Parathyroid adenoma (tissue), 2 donors: ENCODE measurements around the gene S100A9.

Experiments used
- H2AFZ ChIP-seq: fragments of 300-600 bp; sonication (generic); one replicate; pipeline ENCODE4 v1.7.0; 2017; ENCODE audit warnings: antibody characterized with exemption, mild to moderate bottlenecking
- H3K27ac ChIP-seq: fragments of 300-600 bp; sonication (generic); one replicate; pipeline ENCODE4 v1.7.0; 2017
- H3K27me3 ChIP-seq: fragments of 300-600 bp; sonication (generic); one replicate; pipeline ENCODE4 v1.7.0; 2017; ENCODE audit warnings: low read length; ENCODE audit not compliant: control insufficient read depth, insufficient read depth
- H3K36me3 ChIP-seq: fragments of 300-600 bp; sonication (generic); one replicate; pipeline ENCODE4 v1.7.0; 2017; ENCODE audit warnings: low read length; ENCODE audit not compliant: control insufficient read depth, insufficient read depth
- H3K4me1 ChIP-seq: fragments of 300-600 bp; sonication (generic); one replicate; pipeline ENCODE4 v1.7.0; 2017; ENCODE audit warnings: control low read depth
- H3K4me2 ChIP-seq: fragments of 300-600 bp; sonication (generic); one replicate; pipeline ENCODE4 v1.7.0; 2017; ENCODE audit warnings: low read length
- H3K4me3 ChIP-seq: fragments of 300-600 bp; sonication (generic); one replicate; pipeline ENCODE4 v1.7.0; 2017; ENCODE audit warnings: low read depth, low read length
- H3K79me2 ChIP-seq: fragments of 300-600 bp; sonication (generic); one replicate; pipeline ENCODE4 v1.7.0; 2017; ENCODE audit warnings: control low read depth
- H3K9ac ChIP-seq: fragments of 300-600 bp; sonication (generic); one replicate; pipeline ENCODE4 v1.7.0; 2017; ENCODE audit warnings: mild to moderate bottlenecking
- H3K9me3 ChIP-seq: fragments of 300-600 bp; sonication (generic); one replicate; pipeline ENCODE4 v1.7.0; 2017; ENCODE audit warnings: low read length; ENCODE audit not compliant: control insufficient read depth
- TF ChIP-seq, protein P1 (sequence below): fragments of 300-600 bp; sonication (generic); IDR thresholded peaks from one replicate; pipeline ENCODE4 v1.7.0; 2017; ENCODE audit warnings: antibody characterized with exemption, mild to moderate bottlenecking
- donor health status: primary hyperparathyroidism.

S100A9 gene

DNA sequence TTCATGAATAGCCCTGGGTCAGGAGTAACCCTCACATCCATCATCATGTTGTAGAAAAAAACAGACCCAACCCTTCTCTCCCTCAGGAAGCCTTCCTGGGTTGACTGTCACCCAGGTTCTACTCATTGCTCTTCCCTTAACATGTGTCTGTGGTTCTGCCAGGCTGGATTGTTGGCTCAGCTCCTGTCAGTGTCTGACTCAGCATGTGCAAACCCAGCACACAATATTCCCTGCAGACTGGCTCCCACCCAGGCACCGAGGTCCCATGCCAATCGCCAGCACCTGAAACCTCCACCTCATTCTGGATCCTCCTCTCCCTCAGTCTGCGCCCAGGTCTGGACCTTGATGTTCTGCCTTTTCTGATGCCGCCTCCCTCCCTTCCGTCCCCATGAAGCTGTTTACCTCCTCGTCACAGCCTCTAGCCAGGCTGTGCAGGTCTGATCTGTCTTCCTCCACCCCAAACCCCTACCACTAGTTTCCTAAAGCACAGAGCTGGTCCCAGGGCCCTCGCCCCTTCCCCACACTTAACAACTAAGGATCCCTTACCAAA lies 37.6 kb downstream of the S100A9 start:
- Histone ChIP-seq H3K79me2 (no peaks in the 10 kb centered on the region), H3K27me3 (no peaks in the 10 kb centered on the region), H3K36me3 (no peaks in the 10 kb centered on the region), H3K4me1 (no peaks in the 10 kb centered on the region), H3K4me2 (no peak overlapping the region), H2AFZ (no peak overlapping the region), H3K9me3 (no peaks in the 10 kb centered on the region), H3K27ac (no peak overlapping the region), H3K9ac (no peak overlapping the region), H3K4me3 (no peak overlapping the region)
- TF ChIP-seq, protein P1, sequence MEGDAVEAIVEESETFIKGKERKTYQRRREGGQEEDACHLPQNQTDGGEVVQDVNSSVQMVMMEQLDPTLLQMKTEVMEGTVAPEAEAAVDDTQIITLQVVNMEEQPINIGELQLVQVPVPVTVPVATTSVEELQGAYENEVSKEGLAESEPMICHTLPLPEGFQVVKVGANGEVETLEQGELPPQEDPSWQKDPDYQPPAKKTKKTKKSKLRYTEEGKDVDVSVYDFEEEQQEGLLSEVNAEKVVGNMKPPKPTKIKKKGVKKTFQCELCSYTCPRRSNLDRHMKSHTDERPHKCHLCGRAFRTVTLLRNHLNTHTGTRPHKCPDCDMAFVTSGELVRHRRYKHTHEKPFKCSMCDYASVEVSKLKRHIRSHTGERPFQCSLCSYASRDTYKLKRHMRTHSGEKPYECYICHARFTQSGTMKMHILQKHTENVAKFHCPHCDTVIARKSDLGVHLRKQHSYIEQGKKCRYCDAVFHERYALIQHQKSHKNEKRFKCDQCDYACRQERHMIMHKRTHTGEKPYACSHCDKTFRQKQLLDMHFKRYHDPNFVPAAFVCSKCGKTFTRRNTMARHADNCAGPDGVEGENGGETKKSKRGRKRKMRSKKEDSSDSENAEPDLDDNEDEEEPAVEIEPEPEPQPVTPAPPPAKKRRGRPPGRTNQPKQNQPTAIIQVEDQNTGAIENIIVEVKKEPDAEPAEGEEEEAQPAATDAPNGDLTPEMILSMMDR: no peak

DNA sequence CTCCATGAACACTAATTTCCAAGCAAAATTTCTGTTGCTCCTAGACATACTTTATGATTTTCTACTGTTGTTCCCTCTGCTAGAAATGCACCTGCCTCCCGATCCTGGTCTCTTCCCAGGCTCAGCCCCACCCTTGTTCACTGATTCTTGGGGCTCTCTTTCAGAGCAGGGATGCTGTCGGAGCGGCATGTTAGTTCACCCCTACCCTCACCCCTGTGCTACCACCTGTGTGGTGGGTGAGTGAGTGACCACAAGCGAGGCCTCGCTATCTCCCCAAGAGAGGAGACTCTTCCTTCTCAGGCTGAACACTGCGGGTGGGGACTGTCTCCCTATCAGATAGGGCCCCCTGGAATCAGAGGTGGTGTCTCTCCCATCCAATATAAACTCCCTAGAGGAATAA lies 38.1 kb downstream of the S100A9 start:
- Histone ChIP-seq H2AFZ (no peak overlapping the region), H3K9me3 (no peaks in the 10 kb centered on the region), H3K27me3 (no peaks in the 10 kb centered on the region), H3K27ac (no peak overlapping the region), H3K36me3 (no peaks in the 10 kb centered on the region), H3K4me1 (no peaks in the 10 kb centered on the region), H3K4me3 (no peak overlapping the region), H3K9ac (no peak overlapping the region), H3K79me2 (no peaks in the 10 kb centered on the region), H3K4me2 (no peak overlapping the region)
- TF ChIP-seq, protein P1: no peak

DNA sequence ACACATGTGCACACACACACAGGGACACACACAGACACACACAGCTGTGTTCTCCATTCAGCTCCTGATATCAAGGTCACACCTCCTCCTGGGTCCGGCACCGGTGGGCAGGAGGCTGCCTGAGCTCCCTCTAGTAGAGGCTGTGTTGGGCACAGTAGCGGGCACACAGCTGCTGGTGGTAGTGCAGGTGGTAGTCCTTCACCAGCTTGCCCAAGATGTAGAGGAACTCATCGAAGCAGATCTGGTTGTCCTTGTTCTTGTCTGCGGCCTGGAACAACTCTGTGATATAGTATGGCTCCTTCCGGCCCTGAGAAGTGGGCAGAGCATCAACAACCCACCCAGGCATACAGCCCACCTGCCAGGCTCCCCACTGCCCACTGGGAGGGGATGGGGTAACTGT lies 38.8 kb downstream of the S100A9 start:
- Histone ChIP-seq H2AFZ (no peak overlapping the region), H3K4me3 (no peak overlapping the region), H3K9ac (no peak overlapping the region), H3K36me3 (no peaks in the 10 kb centered on the region), H3K79me2 (no peaks in the 10 kb centered on the region), H3K4me2 (no peak overlapping the region), H3K27me3 (no peaks in the 10 kb centered on the region), H3K4me1 (no peaks in the 10 kb centered on the region), H3K9me3 (no peaks in the 10 kb centered on the region), H3K27ac (no peak overlapping the region)
- TF ChIP-seq, protein P1: no peak

DNA sequence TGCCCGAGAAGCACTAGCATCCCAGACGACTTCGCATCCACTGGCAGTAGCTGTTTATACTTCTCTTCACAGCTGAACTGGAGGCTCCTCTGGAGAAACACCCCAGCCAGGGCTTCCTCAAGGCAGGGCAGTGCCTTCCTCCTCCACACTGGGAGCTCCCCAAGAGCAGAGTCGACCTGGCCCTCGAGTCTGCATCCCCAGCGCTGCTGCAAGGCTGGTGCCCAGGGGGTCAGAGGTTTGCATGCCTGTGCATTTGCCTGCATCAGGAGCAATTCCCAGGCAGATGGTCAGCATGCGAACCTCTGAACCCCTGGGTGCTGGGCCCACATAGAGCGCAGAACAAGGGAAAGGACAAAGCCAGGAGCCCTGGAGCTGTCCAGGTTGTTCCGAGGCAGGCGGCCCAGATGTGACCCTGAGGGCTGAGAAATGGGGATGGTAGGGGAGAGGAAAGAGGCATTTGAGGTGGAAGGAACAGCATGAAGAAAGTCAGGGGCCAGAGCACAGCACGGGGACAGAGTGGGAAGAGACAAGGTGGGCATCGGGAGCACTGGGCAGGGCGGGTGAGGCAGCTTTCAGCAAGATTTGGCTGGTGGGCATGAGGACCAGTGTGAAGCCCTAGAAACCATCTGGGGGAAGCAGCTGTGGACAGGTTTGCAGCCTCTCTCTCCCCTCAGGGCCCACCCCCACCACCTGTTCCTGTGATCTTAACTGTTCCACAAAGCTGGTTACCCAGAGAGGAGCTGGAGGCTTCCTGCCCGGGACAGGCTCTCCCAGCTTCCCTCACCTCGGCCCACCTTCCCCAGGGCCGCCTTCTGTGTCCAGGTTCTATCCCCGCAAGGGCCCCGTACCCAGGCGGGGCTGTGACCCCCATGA lies 39.6 kb downstream of the S100A9 start:
- Histone ChIP-seq H2AFZ (no peak overlapping the region), H3K9ac (no peak overlapping the region), H3K27ac (no peak overlapping the region), H3K4me1 (no peaks in the 10 kb centered on the region), H3K4me3 (no peak overlapping the region), H3K36me3 (no peaks in the 10 kb centered on the region), H3K4me2 (no peak overlapping the region), H3K79me2 (no peaks in the 10 kb centered on the region), H3K27me3 (no peaks in the 10 kb centered on the region), H3K9me3 (no peaks in the 10 kb centered on the region)
- TF ChIP-seq, protein P1: no peak
